OCI-LY3 (cell line): ENCODE measurements around the gene EWSR1.

ENCODE experiments used
- H2AFZ ChIP-seq: fragments of 200-600, 300-600 bp; shearing (Covaris generic); 2 replicates; pipeline ENCODE4 v1.6.0; 2014; ENCODE audit warnings: antibody characterized with exemption, low read depth, low read length
- H3K27ac ChIP-seq: fragments of 200-600, 300-600 bp; sonication (generic); 2 replicates; pipeline ENCODE4 v1.5.1; 2014; ENCODE audit warnings: mild to moderate bottlenecking, low read length, moderate library complexity, mixed read lengths
- H3K27me3 ChIP-seq: fragments of 200-600, 300-600 bp; sonication (generic); 2 replicates; pipeline ENCODE4 v1.6.1; 2014; ENCODE audit warnings: low read depth, low read length, mixed read lengths
- H3K36me3 ChIP-seq: fragments of 200-600, 300-600 bp; sonication (generic); replicated peaks from 2 replicates; pipeline ENCODE3; 2014; ENCODE audit warnings: low read depth, low read length, mixed read lengths
- H3K4me1 ChIP-seq: fragments of 300-600, 200-600 bp; sonication (generic); 2 replicates; pipeline ENCODE4 v1.6.1; 2014; ENCODE audit warnings: low read length, mixed read lengths
- H3K4me2 ChIP-seq: fragments of 200-600, 300-600 bp; sonication (generic); 2 replicates; pipeline ENCODE4 v1.6.1; 2014; ENCODE audit warnings: low read length, mixed read lengths
- H3K4me3 ChIP-seq: fragments of 300-600, 200-600 bp; sonication (generic); 2 replicates; pipeline ENCODE4 v1.5.1; 2014; ENCODE audit warnings: antibody characterized with exemption, mild to moderate bottlenecking, low read length, moderate library complexity
- H3K79me2 ChIP-seq: fragments of 300-600, 200-600 bp; shearing (Covaris generic); 2 replicates; pipeline ENCODE4 v1.6.1; 2014; ENCODE audit warnings: mild to moderate bottlenecking, low read length, mixed read lengths
- H3K9ac ChIP-seq: fragments of 300-600, 200-600 bp; shearing (Covaris generic); 2 replicates; pipeline ENCODE4 v1.6.0; 2014; ENCODE audit warnings: mild to moderate bottlenecking, low read length, moderate library complexity
- H3K9me3 ChIP-seq: fragments of 200-600, 300-600 bp; shearing (Covaris generic); 2 replicates; pipeline ENCODE4 v1.6.1; 2014; ENCODE audit warnings: low read length, mixed read lengths; ENCODE audit not compliant: insufficient read depth
- H4K20me1 ChIP-seq: fragments of 200-600, 300-600 bp; sonication (generic); 2 replicates; pipeline ENCODE4 v1.6.1; 2016; ENCODE audit warnings: low read length, mixed read lengths; ENCODE audit not compliant: insufficient read depth
- CTCF ChIP-seq: fragments of 200-600, 300-600 bp; sonication (generic); IDR thresholded peaks from 2 replicates; pipeline ENCODE4 v1.5.1; 2014; ENCODE audit warnings: antibody characterized with exemption, low read length, low read depth
- EZH2phosphoT487 ChIP-seq: fragments of 200-600 bp; shearing (Covaris generic); IDR thresholded peaks from 2 replicates; pipeline ENCODE4 v1.6.1; 2018; ENCODE audit warnings: antibody characterized with exemption, mixed run types, low read depth

EWSR1 gene

DNA sequence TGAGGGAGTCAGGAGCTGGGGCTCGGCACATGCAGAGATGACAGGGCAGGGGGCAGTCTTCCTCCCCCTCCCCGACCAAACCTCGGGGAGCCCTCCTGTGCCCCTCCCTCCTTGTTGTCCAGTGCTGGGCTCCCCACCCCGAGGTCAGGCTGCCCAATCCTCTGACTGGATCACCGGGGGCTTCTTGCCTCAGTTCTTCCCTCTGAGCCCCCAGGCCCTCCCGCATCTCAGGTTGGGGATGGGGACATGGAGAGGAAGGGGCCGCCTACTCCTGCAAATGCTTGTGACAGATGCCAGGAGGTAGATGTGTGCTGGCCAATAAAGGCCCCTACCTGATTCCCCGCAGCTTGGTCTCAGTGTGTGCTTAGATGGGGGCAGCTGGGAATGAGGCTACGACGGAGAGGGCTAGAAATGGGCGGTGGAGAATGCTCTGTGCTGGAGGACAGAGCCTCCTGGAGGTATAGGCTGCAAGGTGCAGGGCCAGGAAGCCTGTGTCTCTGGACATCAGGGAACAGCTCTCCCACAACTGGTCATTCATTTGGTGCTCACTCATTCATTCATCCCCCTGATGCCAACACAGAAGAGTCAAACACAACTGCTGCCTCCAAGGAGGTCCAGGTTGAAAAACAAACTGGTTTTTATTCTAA, 8.7 kb upstream of the EWSR1 start:
- Histone ChIP-seq H3K9ac (no peak overlapping the region), H3K4me3 (no peak overlapping the region), H3K79me2 (no peaks in the 10 kb centered on the region), H3K36me3 (peaks cover 10% of the 10 kb centered on the region), H3K4me2 (no peak overlapping the region), H2AFZ (no peak overlapping the region), H4K20me1 (no peaks in the 10 kb centered on the region), H3K27ac (no peak overlapping the region), H3K27me3 (no peaks in the 10 kb centered on the region), H3K9me3 (no peaks in the 10 kb centered on the region), H3K4me1 (no peaks in the 10 kb centered on the region)
- TF ChIP-seq EZH2phosphoT487 = no peak
- TF ChIP-seq CTCF = no peak

GRCh38 chr22:29260031-29260560, 8.0 kb upstream of the EWSR1 start:
- Histone ChIP-seq H3K4me3 (no peak overlapping the region), H3K27ac (no peak overlapping the region), H3K36me3 (peaks cover 13% of the 10 kb centered on the region), H3K4me2 (no peak overlapping the region), H3K79me2 (no peaks in the 10 kb centered on the region), H3K4me1 (no peaks in the 10 kb centered on the region), H2AFZ (no peak overlapping the region), H3K27me3 (no peaks in the 10 kb centered on the region), H3K9me3 (no peaks in the 10 kb centered on the region), H3K9ac (no peak overlapping the region), H4K20me1 (no peaks in the 10 kb centered on the region)
- TF ChIP-seq CTCF (no peak), EZH2phosphoT487 (no peak)

- H3K4me2 ChIP-seq = no peak overlapping the region
- H3K36me3 ChIP-seq = peaks cover 18% of the 10 kb centered on the region
- no peaks in the 10 kb centered on the region for H3K4me1 ChIP-seq
- no peak overlapping the region for H3K9ac ChIP-seq
- no peak overlapping the region for H3K4me3 ChIP-seq
- no peaks in the 10 kb centered on the region for H4K20me1 ChIP-seq
- no peak overlapping the region for H2AFZ ChIP-seq
- no peaks in the 10 kb centered on the region for H3K27me3 ChIP-seq
- H3K79me2 ChIP-seq = peaks cover 6% of the 10 kb centered on the region
- TF ChIP-seq EZH2phosphoT487 = no peak
- TF ChIP-seq CTCF = no peak
- no peaks in the 10 kb centered on the region for H3K9me3 ChIP-seq
- no peak overlapping the region for H3K27ac ChIP-seq
Measured at GRCh38 chr22:29260601-29261315, 7.3 kb upstream of the EWSR1 start.

- H4K20me1 ChIP-seq = peaks cover under 1% of the 10 kb centered on the region; the same call in 1 of the 2 replicates
- no peak for TF ChIP-seq CTCF
- no peak for TF ChIP-seq EZH2phosphoT487
- no peak overlapping the region for H2AFZ ChIP-seq
- peaks cover 9% of the 10 kb centered on the region for H3K4me1 ChIP-seq
- no peak overlapping the region for H3K4me3 ChIP-seq
- no peak overlapping the region for H3K27ac ChIP-seq
- H3K4me2 ChIP-seq = no peak overlapping the region
- peaks cover 37% of the 10 kb centered on the region for H3K79me2 ChIP-seq
- H3K9ac ChIP-seq = no peak overlapping the region
- peaks cover 23% of the 10 kb centered on the region for H3K36me3 ChIP-seq
- no peaks in the 10 kb centered on the region for H3K9me3 ChIP-seq
- no peaks in the 10 kb centered on the region for H3K27me3 ChIP-seq
Measured at GRCh38 chr22:29263791-29264276, 4.2 kb upstream of the EWSR1 start.
